ENCODE results near the gene RFC2. TPM values are rescaled to one million over a fixed set of nuclear protein-coding genes. Genes with fewer than 3 reads are reported as not detected.
A peak's percentile ranks its signal among the peaks of the same experiment; 100 is the strongest.

Gene RFC2
- total RNA-seq, 4 donors from 2014 or later = 4.9 to 31.4 (median 19.2) TPM

- H3K27me3 ChIP-seq = no peaks in the 10 kb centered on the region
- intact Hi-C loops (cut with DNase I; ENCODE audit: low total_unique reads) = no loop called here
- peak in 1 of 2 donors; percentile 33 for DNase-seq
- no peak overlapping the region for H3K4me3 ChIP-seq
- H3K36me3 ChIP-seq = no peaks in the 10 kb centered on the region
- H3K4me1 ChIP-seq = peaks cover 3 to 8% of the 10 kb centered on the region in 2 donors
- no peaks in the 10 kb centered on the region for H3K9me3 ChIP-seq
- TF ChIP-seq POLR2A (IDR thresholded peaks at IDR 0.05) (no peak), CTCF (IDR thresholded peaks at IDR 0.05) (no peak)
- peak overlapping the region; percentile 11 to 28 for H3K27ac ChIP-seq
These were observed 40.2 kb upstream of the RFC2 start for GRCh38 chr7:74294191-74294998.

GRCh38 chr7:74293577-74293908 lies 39.3 kb upstream of the RFC2 start:
- Histone ChIP-seq H3K9me3 (no peaks in the 10 kb centered on the region), H3K4me1 (peaks cover 3 to 8% of the 10 kb centered on the region in 2 donors), H3K4me3 (no peak overlapping the region), H3K36me3 (no peaks in the 10 kb centered on the region), H3K27ac (peak overlapping the region in 1 of 2 donors; percentile 11), H3K27me3 (no peaks in the 10 kb centered on the region)
- DNase-seq = no peak
- TF ChIP-seq POLR2A (IDR thresholded peaks at IDR 0.05) = no peak
- TF ChIP-seq CTCF (IDR thresholded peaks at IDR 0.05) = no peak
- intact Hi-C loops (cut with DNase I; ENCODE audit: low total_unique reads) = no loop called here

GRCh38 chr7:74292757-74293576 lies 38.8 kb upstream of the RFC2 start:
- no peak overlapping the region for H3K27ac ChIP-seq
- intact Hi-C loops (cut with DNase I; ENCODE audit: low total_unique reads) = no loop called here
- H3K9me3 ChIP-seq = no peaks in the 10 kb centered on the region
- H3K36me3 ChIP-seq = no peaks in the 10 kb centered on the region
- TF ChIP-seq POLR2A (IDR thresholded peaks at IDR 0.05) (no peak), CTCF (IDR thresholded peaks at IDR 0.05) (no peak)
- H3K4me1 ChIP-seq = peaks cover 3 to 8% of the 10 kb centered on the region in 2 donors
- H3K4me3 ChIP-seq = no peak overlapping the region
- H3K27me3 ChIP-seq = no peaks in the 10 kb centered on the region
- DNase-seq = no peak

- H3K36me3 ChIP-seq = no peaks in the 10 kb centered on the region
- peaks cover 3 to 8% of the 10 kb centered on the region in 2 donors for H3K4me1 ChIP-seq
- H3K27me3 ChIP-seq = no peaks in the 10 kb centered on the region
- H3K9me3 ChIP-seq = no peaks in the 10 kb centered on the region
- intact Hi-C loops (cut with DNase I; ENCODE audit: low total_unique reads) = no loop called here
- H3K27ac ChIP-seq = no peak overlapping the region
- no peak overlapping the region for H3K4me3 ChIP-seq
- no peak for DNase-seq
- no peak for TF ChIP-seq POLR2A (IDR thresholded peaks at IDR 0.05)
- no peak for TF ChIP-seq CTCF (IDR thresholded peaks at IDR 0.05)
These were observed 37.3 kb upstream of the RFC2 start for GRCh38 chr7:74291535-74291934.

- H3K4me1 ChIP-seq = peaks cover 3 to 8% of the 10 kb centered on the region in 2 donors
- no peak overlapping the region for H3K4me3 ChIP-seq
- TF ChIP-seq CTCF (IDR thresholded peaks at IDR 0.05) (no peak), POLR2A (IDR thresholded peaks at IDR 0.05) (no peak)
- peak overlapping the region in 1 of 2 donors; percentile 84 for H3K27ac ChIP-seq
- H3K36me3 ChIP-seq = no peaks in the 10 kb centered on the region
- intact Hi-C loops (cut with DNase I; ENCODE audit: low total_unique reads) = no loop called here
- DNase-seq = no peak
- H3K27me3 ChIP-seq = no peaks in the 10 kb centered on the region
- H3K9me3 ChIP-seq = no peaks in the 10 kb centered on the region
These were observed 36.8 kb upstream of the RFC2 start for GRCh38 chr7:74290981-74291441.
